MCF 10A (cell line): Measurements from ENCODE around the gene SCN8A. TPM values are rescaled to one million over a fixed set of nuclear protein-coding genes. Genes with fewer than 3 reads are reported as not detected.

ENCODE experiments used
- BruUV-seq: library from RNA; stranded (reverse); fragments of 400-500 nt; replicated peaks from 2 replicates; lab custom pipeline; 2021; lab: Mats Ljungman, UMichigan
- CTCF ChIA-PET: fragments of 300-600 bp; sonication (Branson Sonifier 250); formaldehyde crosslinking; extraction: SDS; loops from one replicate; lab custom pipeline; 2021; ENCODE audit warnings: antibody characterized with exemption, inconsistent platforms; lab: Yijun Ruan, JAX
- POLR2A ChIA-PET: fragments of 300-600, 350-650 bp; sonication (Branson Sonifier 250); formaldehyde crosslinking; extraction: SDS; loops from one replicate; lab custom pipeline; 2020; ENCODE audit warnings: antibody characterized with exemption, inconsistent platforms; lab: Yijun Ruan, JAX
- DNase-seq: peaks from one replicate; pipeline ENCODE4 v3.0.0-alpha.2; 2018; ENCODE audit not compliant: unreplicated experiment
- H3K27ac Mint-ChIP-seq: one replicate; pipeline ENCODE4 v1.8.0; 2022; ENCODE audit warnings: mild to moderate bottlenecking, low read depth, mixed read lengths; ENCODE audit not compliant: unreplicated experiment
- H3K27me3 Mint-ChIP-seq: one replicate; pipeline ENCODE4 v1.8.0; 2022; ENCODE audit warnings: mixed read lengths; ENCODE audit not compliant: insufficient read depth, unreplicated experiment
- H3K36me3 Mint-ChIP-seq: one replicate; pipeline ENCODE4 v1.8.0; 2022; ENCODE audit warnings: mild to moderate bottlenecking, moderate library complexity, mixed read lengths; ENCODE audit not compliant: insufficient read depth, unreplicated experiment
- H3K4me1 Mint-ChIP-seq: one replicate; pipeline ENCODE4 v1.8.0; 2022; ENCODE audit warnings: mixed read lengths; ENCODE audit not compliant: insufficient read depth, unreplicated experiment
- H3K4me3 Mint-ChIP-seq: one replicate; pipeline ENCODE4 v1.8.0; 2022; ENCODE audit warnings: mild to moderate bottlenecking, moderate library complexity, mixed read lengths; ENCODE audit not compliant: unreplicated experiment
- H3K9me3 Mint-ChIP-seq: one replicate; pipeline ENCODE4 v1.8.0; 2022; ENCODE audit warnings: mixed read lengths; ENCODE audit not compliant: unreplicated experiment
- intact Hi-C: fragments of 100-400 bp; cut with micrococcal nuclease; formaldehyde crosslinking; loops from 2 replicates; pipeline ENCODE4 v1.14.1; 2022
- total RNA-seq: library from RNA; stranded (reverse); gene quantifications from 2 replicates; pipeline ENCODE4 v1.2.3, GENCODE V29; 2022
- TF ChIP-seq, protein P1 (sequence below): fragments of 200-600 bp; IDR thresholded peaks from one replicate; pipeline ENCODE4 v1.8.0; 2022; ENCODE audit warnings: antibody characterized with exemption, mild to moderate bottlenecking; ENCODE audit not compliant: unreplicated experiment

The SCN8A gene
- total RNA-seq, 1 experiment from 2014 or later, result 0.70 TPM

- POLR2A ChIA-PET, result interaction anchor here (0.6 kb wide), 1 partner anchor 160 kb away, joined by 3 read pairs; no protein-coding TSS in a partner anchor
- intact Hi-C loops, result loop anchor here (5.0 kb wide), 1 partner anchor 229 kb away; no protein-coding TSS in a partner anchor
Measured at GRCh38 chr12:51593021-51593420, 2.0 kb downstream of the SCN8A start.

DNA sequence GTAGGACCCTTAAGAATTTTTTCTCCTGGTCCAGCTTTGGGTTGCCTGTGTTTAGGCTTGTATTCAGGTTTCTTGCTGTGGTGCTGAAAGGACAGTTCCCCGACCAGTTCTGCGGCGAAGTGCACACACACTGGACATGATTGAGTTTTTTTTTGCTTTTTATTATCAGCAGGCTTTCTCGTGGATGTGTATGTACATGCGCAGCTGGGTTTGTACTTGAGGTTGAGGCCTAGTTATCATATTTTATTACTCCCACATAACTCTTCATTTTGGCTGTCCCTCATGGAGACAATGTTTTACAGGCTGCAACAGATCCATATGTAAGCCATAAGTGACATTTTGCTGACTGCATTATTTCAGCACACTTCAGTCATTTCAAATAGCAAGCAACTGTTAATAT, 2.5 kb downstream of the SCN8A start:
- H3K4me1 Mint-ChIP-seq, result peaks cover 4% of the 10 kb centered on the region
- intact Hi-C loops, result loop anchor here (5.0 kb wide), 1 partner anchor 229 kb away; no protein-coding TSS in a partner anchor

More at GRCh38 chr12:51593021-51593420, 2.0 kb downstream of the SCN8A start:
- Mint-ChIP-seq H3K36me3 (no peaks in the 10 kb centered on the region), H3K27ac (no peak overlapping the region), H3K4me3 (no peak overlapping the region), H3K27me3 (peaks cover 86% of the 10 kb centered on the region), H3K9me3 (no peaks in the 10 kb centered on the region), H3K4me1 (peaks cover 4% of the 10 kb centered on the region)
- DNase-seq, result no peak
- TF ChIP-seq, protein P1, sequence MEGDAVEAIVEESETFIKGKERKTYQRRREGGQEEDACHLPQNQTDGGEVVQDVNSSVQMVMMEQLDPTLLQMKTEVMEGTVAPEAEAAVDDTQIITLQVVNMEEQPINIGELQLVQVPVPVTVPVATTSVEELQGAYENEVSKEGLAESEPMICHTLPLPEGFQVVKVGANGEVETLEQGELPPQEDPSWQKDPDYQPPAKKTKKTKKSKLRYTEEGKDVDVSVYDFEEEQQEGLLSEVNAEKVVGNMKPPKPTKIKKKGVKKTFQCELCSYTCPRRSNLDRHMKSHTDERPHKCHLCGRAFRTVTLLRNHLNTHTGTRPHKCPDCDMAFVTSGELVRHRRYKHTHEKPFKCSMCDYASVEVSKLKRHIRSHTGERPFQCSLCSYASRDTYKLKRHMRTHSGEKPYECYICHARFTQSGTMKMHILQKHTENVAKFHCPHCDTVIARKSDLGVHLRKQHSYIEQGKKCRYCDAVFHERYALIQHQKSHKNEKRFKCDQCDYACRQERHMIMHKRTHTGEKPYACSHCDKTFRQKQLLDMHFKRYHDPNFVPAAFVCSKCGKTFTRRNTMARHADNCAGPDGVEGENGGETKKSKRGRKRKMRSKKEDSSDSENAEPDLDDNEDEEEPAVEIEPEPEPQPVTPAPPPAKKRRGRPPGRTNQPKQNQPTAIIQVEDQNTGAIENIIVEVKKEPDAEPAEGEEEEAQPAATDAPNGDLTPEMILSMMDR, result no peak
- no TSS peak for BruUV-seq
- CTCF ChIA-PET, result interaction anchor here (0.6 to 2.1 kb wide), 4 partner anchors 56 to 399 kb away, joined by 3 to 7 read pairs (median 4); no protein-coding TSS in a partner anchor

DNA sequence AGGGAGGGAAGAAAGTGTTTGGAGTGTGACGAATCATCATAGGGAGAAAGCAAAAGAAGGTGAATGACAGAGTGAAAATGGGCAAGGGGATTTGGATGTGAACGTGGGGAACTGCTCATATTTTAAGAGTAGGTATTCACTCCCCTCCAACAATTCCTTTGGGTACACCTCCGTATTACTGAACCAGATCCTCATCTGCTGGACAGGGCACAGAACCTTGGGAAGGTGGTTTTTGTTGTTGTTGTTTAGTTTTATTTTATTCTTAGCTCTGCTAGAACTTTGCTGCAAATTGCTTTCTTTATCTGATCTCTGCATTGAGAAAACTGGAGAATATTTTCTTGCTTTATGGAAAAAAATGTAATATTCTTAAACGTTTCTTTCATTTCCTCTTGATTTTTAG, 7.1 kb downstream of the SCN8A start:
- ChIA-PET POLR2A (interaction anchor here (0.6 to 1.1 kb wide), 3 partner anchors 21 to 386 kb away, joined by 3 to 4 read pairs (median 3); no protein-coding TSS in a partner anchor), CTCF (no interaction called here)
- no peak overlapping the region for H3K4me3 Mint-ChIP-seq
- no peaks in the 10 kb centered on the region for H3K4me1 Mint-ChIP-seq
- intact Hi-C loops, result no loop called here
- no TSS peak for BruUV-seq
- no peaks in the 10 kb centered on the region for H3K9me3 Mint-ChIP-seq
- DNase-seq, result no peak
- TF ChIP-seq, protein P1, result no peak
- H3K36me3 Mint-ChIP-seq, result no peaks in the 10 kb centered on the region
- peaks cover 74% of the 10 kb centered on the region for H3K27me3 Mint-ChIP-seq
- no peak overlapping the region for H3K27ac Mint-ChIP-seq

More for the DNA sequence above, 2.5 kb downstream of the SCN8A start:
- no TSS peak for BruUV-seq
- Mint-ChIP-seq H3K27ac (no peak overlapping the region), H3K9me3 (no peaks in the 10 kb centered on the region), H3K4me3 (no peak overlapping the region), H3K36me3 (no peaks in the 10 kb centered on the region), H3K27me3 (peaks cover 89% of the 10 kb centered on the region)
- TF ChIP-seq, protein P1, result no peak
- ChIA-PET POLR2A (interaction anchor here (0.7 kb wide), 1 partner anchor 1473 kb away, joined by 5 read pairs; no protein-coding TSS in a partner anchor), CTCF (interaction anchor here (0.6 to 2.1 kb wide), 3 partner anchors 178 to 370 kb away, joined by 3 to 7 read pairs (median 4); no protein-coding TSS in a partner anchor)
- peak; percentile 51 for DNase-seq

GRCh38 chr12:51600721-51601120, 9.7 kb downstream of the SCN8A start:
- Mint-ChIP-seq H3K9me3 (no peaks in the 10 kb centered on the region), H3K36me3 (no peaks in the 10 kb centered on the region)

More at GRCh38 chr12:51600721-51601120, 9.7 kb downstream of the SCN8A start:
- H3K27ac Mint-ChIP-seq, result no peak overlapping the region
- peaks cover 49% of the 10 kb centered on the region for H3K27me3 Mint-ChIP-seq
- CTCF ChIA-PET, result no interaction called here
- DNase-seq, result no peak
- TF ChIP-seq, protein P1, result no peak
- intact Hi-C loops, result no loop called here
- H3K4me1 Mint-ChIP-seq, result no peaks in the 10 kb centered on the region
- H3K4me3 Mint-ChIP-seq, result no peak overlapping the region
- no TSS peak for BruUV-seq
- POLR2A ChIA-PET, result interaction anchor here (1.4 kb wide), 1 partner anchor 19 kb away, joined by 4 read pairs; no protein-coding TSS in a partner anchor
